HG03439 (cell line): ENCODE data around the gene APOL4.
"Not testable (repeated sequence)": the region's sequence is repeated elsewhere in the genome, so short reads cannot be mapped to it uniquely, and the experiment has no call there.

Experiments
- ATAC-seq: cut with Tn5 transposase; IDR thresholded peaks from one replicate; pipeline ENCODE4 v1.9.1; 2021; ENCODE audit warnings: mild to moderate bottlenecking, moderate library complexity; ENCODE audit not compliant: unreplicated experiment

Gene APOL4

GRCh38 chr22:36187862-36188261 lies 13.7 kb downstream of the APOL4 start:
- ATAC-seq = not testable (repeated sequence)

GRCh38 chr22:36185828-36186624 lies 15.6 kb downstream of the APOL4 start:
- no peak for ATAC-seq

GRCh38 chr22:36184433-36185025 lies 17.1 kb downstream of the APOL4 start:
- ATAC-seq = no peak

GRCh38 chr22:36183446-36183845 lies 18.2 kb downstream of the APOL4 start:
- ATAC-seq = no peak

- ATAC-seq = no peak
These were observed 18.8 kb downstream of the APOL4 start for GRCh38 chr22:36182857-36183256.

GRCh38 chr22:36182056-36182455 lies 19.6 kb downstream of the APOL4 start:
- no peak for ATAC-seq

- no peak for ATAC-seq
These were observed 20.7 kb downstream of the APOL4 start for GRCh38 chr22:36180928-36181327.

- no peak for ATAC-seq
These were observed 21.4 kb downstream of the APOL4 start for GRCh38 chr22:36180038-36180880.

- no peak for ATAC-seq
These were observed 24.4 kb downstream of the APOL4 start for GRCh38 chr22:36177160-36177559.

GRCh38 chr22:36175892-36176291 lies 25.7 kb downstream of the APOL4 start:
- no peak for ATAC-seq

- no peak for ATAC-seq
These were observed 29.7 kb downstream of the APOL4 start for GRCh38 chr22:36171941-36172340.

GRCh38 chr22:36166518-36167220 lies 34.9 kb downstream of the APOL4 start:
- ATAC-seq = no peak

- no peak for ATAC-seq
These were observed 35.5 kb downstream of the APOL4 start for GRCh38 chr22:36166086-36166485.

GRCh38 chr22:36165141-36165540 lies 36.5 kb downstream of the APOL4 start:
- no peak for ATAC-seq

GRCh38 chr22:36164621-36165020 lies 37.0 kb downstream of the APOL4 start:
- ATAC-seq = no peak

GRCh38 chr22:36163497-36163896 lies 38.1 kb downstream of the APOL4 start:
- no peak for ATAC-seq

- no peak for ATAC-seq
These were observed 39.2 kb downstream of the APOL4 start for GRCh38 chr22:36162127-36163034.

GRCh38 chr22:36161793-36162126 lies 39.8 kb downstream of the APOL4 start:
- not testable (repeated sequence) for ATAC-seq

GRCh38 chr22:36160499-36160942 lies 41.1 kb downstream of the APOL4 start, which contains the start of gene APOL3:
Gene APOL3 (minus strand): TSS chr22:36160755. CDS start chr22:36149055, 11,700 bp downstream.
- ATAC-seq = no peak
